Measurements from ENCODE around the gene DOK1.

Gene DOK1

DNA sequence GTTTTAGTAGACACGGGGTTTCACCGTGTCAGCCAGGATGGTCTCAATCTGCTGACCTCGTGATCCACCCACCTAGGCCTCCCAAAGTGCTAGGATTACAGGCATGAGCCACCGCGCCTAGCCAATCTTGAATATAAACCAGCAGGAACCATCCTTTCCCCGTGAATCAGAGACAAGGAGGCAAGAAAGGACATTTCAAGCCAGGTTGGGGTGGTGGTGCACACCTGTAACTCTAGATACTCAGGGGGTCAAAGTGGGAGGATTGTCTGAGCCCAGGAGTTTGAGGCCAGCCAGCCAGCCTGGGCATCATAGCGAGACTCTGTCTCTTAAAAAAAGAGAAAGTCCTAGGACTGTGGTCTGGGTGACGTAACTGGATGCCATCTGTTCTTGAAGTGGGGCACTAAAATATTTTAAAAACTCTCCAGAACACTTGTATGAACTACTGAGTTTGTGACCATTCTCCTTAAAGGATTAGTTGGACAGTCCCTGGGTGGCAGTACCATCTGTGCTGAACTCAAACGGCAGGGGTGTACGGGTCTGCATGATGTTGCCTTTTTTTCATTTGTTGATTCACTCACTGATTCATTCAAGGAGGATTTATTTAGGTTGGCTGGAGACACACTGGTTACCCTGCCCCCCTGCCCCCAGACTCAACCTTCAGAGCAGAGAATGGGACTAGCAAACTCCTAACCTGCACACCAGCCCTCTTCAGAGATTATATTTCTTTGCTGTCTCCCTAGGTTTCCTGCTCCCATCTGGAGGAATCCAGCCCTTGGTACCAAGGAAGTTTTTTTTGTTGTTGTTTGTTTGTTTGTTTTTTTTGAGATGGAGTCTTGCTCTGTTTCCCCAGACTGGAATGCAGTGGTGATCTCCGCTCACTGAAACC lies 43.2 kb upstream of the DOK1 start:
- in situ Hi-C loops (cut with MboI; ENCODE audit: low pct_unique_long_range_greater_than_20kb, low sequenced_read_pairs, unreplicated experiment), result no loop called here
- TF ChIP-seq, protein P1, sequence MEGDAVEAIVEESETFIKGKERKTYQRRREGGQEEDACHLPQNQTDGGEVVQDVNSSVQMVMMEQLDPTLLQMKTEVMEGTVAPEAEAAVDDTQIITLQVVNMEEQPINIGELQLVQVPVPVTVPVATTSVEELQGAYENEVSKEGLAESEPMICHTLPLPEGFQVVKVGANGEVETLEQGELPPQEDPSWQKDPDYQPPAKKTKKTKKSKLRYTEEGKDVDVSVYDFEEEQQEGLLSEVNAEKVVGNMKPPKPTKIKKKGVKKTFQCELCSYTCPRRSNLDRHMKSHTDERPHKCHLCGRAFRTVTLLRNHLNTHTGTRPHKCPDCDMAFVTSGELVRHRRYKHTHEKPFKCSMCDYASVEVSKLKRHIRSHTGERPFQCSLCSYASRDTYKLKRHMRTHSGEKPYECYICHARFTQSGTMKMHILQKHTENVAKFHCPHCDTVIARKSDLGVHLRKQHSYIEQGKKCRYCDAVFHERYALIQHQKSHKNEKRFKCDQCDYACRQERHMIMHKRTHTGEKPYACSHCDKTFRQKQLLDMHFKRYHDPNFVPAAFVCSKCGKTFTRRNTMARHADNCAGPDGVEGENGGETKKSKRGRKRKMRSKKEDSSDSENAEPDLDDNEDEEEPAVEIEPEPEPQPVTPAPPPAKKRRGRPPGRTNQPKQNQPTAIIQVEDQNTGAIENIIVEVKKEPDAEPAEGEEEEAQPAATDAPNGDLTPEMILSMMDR (IDR thresholded peaks at IDR 0.05; ENCODE audit: extremely low read depth, insufficient read depth, missing control alignments), result no peak
- DNase-seq (ENCODE audit: low spot score), result no peak

DNA sequence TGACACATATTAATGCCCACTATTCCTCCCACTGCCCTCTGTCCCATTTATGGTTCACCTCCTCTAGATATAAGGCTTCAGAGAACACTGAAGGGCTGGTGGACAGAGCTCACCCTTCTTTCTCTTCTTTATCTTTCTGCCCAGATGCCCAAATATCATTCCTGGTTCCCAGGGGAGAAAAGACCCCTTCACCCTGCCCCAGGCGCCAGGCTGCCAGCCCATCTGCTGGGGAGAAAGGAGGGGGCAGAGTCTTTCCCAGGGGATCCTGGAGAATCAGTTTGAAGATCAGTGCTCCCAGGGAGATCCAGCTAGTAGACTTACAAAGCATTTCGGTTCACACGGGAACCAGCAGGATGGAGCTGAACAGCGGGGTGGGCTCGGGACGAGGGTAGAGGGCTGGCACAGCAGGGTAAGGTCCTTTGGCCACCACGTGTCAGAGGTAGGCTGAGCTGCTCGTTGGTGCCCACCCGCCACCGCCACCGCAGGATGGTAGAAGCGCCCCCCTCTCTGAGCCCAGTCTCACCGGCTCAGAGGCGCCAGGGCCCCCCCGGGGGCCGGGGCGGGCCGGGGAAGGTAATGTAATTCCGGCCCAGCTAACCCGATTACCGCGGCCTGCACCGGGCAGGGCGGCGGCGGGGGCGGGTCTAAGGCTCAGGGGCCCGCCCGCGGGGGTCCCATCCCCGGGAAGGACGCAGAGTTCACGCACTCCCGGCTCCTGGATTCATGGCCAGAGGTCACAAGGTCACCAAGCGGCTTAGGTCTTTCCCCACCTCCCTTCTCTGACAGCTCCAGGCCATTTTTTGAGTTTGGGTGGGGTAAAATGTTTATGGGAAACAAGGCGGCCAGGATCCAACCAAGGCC lies 41.5 kb upstream of the DOK1 start:
- DNase-seq (ENCODE audit: low spot score), result no peak

DNA sequence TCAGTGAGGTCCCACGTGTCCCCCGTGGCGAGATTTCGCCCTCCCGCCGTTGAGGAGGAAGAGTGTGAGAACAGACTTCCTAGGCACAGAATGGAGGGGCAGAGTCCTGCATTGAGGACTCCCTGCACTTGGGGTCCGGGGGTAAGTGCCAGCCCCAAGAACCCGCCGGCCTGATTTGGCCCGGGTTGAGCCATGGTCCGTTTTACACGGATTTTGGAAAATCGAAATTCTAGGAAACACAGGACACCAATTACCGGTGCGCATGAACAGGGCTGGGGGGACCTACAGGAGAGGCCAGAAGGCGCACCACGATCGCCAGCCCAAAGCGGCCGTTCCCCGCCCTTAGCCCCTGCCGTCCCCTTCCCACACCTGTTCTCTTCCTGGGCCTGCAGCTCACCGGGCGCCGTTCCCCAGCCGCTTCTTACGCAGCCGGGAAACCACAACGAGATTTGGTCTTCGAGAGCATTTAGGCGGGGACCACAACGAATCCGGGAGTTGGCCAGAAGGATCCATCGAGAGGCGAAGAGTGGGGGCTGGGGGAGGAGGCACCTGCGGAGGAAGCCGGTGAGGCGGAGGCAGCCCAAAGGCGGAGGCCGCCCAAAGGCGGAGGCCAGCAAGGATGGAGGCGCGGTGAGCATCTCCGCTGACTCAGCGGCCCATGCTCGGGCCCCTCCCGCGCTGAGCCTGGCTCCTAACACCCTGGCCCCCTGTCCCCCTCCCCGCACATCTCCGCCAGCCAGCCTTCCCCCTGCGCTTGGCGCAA lies 40.7 kb upstream of the DOK1 start:
- peak; percentile 54 for DNase-seq (ENCODE audit: low spot score)
- TF ChIP-seq, protein P1 (IDR thresholded peaks at IDR 0.05; ENCODE audit: extremely low read depth, insufficient read depth, missing control alignments), result no peak
- in situ Hi-C loops (cut with MboI; ENCODE audit: low pct_unique_long_range_greater_than_20kb, low sequenced_read_pairs, unreplicated experiment), result no loop called here

More for the DNA sequence above, 41.5 kb upstream of the DOK1 start:
- in situ Hi-C loops (cut with MboI; ENCODE audit: low pct_unique_long_range_greater_than_20kb, low sequenced_read_pairs, unreplicated experiment), result no loop called here
- TF ChIP-seq, protein P1 (IDR thresholded peaks at IDR 0.05; ENCODE audit: extremely low read depth, insufficient read depth, missing control alignments), result no peak

DNA sequence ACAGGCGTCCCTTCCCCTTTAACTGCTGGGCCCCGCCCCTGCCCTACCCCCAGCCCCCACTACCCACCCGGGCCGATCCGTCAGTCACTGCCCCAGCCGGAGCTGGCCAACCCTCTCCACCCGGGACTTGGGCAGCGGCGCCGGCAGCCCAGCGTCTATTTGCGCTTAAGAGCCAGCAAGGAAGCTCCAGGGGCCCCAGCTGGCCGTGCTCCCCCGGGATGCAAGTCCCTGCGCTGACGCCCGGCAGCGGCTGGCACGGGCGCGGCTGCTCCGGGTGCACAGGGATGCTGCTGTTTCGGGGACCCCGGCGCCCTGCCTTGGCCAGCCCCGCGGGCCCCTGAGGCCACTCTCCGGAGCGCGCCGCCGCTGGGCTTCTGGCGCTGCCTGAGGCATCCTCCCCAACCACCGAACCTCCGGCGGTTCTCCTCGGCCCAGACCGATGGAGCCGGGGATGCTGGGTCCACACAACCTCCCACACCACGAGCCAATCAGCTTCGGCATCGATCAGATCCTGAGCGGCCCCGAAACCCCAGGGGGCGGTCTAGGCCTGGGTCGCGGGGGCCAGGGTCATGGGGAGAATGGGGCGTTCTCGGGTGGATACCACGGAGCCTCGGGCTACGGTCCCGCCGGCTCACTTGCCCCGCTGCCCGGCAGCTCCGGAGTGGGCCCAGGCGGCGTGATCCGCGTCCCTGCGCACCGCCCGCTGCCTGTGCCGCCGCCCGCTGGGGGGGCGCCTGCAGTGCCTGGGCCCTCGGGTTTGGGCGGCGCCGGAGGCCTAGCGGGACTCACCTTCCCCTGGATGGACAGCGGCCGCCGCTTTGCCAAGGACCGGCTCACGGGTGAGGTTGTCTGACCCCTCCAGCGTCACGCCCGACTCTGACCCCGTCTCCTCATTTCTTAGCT lies 39.9 kb upstream of the DOK1 start, which contains the start of gene TLX2:
TLX2 (plus strand) TSS at position 83 of the 903 bp plus-strand sequence; CDS start at position 440, 357 bp downstream.
- DNase-seq (ENCODE audit: low spot score), result no peak
- in situ Hi-C loops (cut with MboI; ENCODE audit: low pct_unique_long_range_greater_than_20kb, low sequenced_read_pairs, unreplicated experiment), result no loop called here
- TF ChIP-seq, protein P1 (IDR thresholded peaks at IDR 0.05; ENCODE audit: extremely low read depth, insufficient read depth, missing control alignments), result no peak

DNA sequence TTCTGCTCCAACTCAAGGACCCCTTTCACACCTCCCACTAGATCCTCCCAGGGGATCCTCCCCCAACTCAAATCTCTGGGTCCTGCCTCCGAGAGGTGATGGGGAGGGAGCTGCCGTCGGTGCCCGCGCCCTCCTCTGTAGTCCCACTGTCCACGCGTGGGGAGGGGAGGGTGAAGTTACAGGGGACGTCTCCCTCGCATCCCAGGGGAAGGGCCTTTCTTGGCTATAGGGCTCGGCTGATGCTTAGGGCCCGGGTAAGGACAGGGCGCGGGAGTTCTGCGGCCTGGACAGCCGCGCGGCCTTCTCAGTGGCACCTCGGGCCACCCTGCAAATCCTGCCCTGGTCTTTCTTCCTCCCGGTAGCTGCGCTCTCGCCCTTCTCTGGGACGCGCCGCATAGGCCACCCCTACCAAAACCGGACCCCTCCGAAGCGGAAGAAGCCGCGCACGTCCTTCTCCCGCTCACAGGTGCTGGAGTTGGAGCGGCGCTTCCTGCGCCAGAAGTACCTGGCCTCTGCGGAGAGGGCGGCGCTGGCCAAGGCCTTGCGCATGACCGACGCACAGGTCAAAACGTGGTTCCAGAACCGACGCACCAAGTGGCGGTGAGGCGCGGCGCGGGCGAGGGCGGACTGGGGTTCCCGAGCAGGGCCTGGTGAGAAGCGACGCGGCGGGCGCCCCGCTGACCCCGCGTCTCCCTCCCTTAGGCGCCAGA lies 39.1 kb upstream of the DOK1 start:
- TF ChIP-seq, protein P1 (IDR thresholded peaks at IDR 0.05; ENCODE audit: extremely low read depth, insufficient read depth, missing control alignments), result no peak
- in situ Hi-C loops (cut with MboI; ENCODE audit: low pct_unique_long_range_greater_than_20kb, low sequenced_read_pairs, unreplicated experiment), result no loop called here
- no peak for DNase-seq (ENCODE audit: low spot score)
